ENCODE measurements around the gene LRGUK. TPM values are rescaled to one million over a fixed set of nuclear protein-coding genes. Genes with fewer than 3 reads are reported as not detected.
"Not testable (repeated sequence)": the region's sequence is repeated elsewhere in the genome, so short reads cannot be mapped to it uniquely, and the experiment has no call there.

Gene LRGUK
- total and polyA plus RNA-seq, 2 donors, result 0.06 to 2.5 TPM

DNA sequence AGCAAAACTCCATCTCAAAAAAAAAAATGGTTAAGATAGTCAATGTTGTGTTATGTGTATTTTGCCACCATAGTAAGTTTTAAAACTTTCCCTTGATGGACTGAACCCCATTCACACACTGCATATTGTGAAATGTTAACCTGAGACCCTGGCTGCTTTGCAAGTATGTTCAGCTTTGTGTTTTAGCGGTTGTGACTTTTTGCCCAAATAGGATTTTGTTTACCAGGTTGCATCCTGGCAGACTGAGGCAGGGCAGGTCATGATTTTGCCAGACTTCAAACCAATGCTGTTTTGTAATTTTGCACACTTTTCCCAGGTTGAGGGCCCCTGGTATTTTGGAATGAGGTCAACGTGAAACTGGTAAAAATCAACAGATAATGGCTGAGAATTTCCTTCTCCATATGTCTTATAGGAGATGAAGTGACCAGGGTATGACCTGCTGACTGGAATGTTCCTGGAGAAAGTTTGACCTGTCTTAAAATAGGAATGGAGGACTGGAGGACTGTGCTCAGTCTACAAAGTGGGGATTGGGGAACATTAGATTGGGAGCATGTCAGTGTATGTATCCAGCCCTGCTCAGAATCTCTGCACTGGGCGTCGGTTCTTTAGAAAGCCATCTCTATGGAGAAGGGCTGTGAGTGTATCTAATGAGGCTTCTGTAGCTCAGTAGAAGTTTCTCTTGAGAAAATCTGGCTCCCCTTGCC, 76.2 kb downstream of the LRGUK start:
- no peak overlapping the region for H3K27ac ChIP-seq (ENCODE audit: low read depth)
- 86% methylated on average over 4 of the region's 4 CpGs for WGBS
- H3K4me3 ChIP-seq (ENCODE audit: low read depth, low read length), result no peak overlapping the region
- H3K36me3 ChIP-seq (ENCODE audit: insufficient read depth), result no peaks in the 10 kb centered on the region
- no peak for DNase-seq (ENCODE audit: extremely low spot score)
- no peaks in the 10 kb centered on the region for H3K4me1 ChIP-seq (ENCODE audit: insufficient read depth)

DNA sequence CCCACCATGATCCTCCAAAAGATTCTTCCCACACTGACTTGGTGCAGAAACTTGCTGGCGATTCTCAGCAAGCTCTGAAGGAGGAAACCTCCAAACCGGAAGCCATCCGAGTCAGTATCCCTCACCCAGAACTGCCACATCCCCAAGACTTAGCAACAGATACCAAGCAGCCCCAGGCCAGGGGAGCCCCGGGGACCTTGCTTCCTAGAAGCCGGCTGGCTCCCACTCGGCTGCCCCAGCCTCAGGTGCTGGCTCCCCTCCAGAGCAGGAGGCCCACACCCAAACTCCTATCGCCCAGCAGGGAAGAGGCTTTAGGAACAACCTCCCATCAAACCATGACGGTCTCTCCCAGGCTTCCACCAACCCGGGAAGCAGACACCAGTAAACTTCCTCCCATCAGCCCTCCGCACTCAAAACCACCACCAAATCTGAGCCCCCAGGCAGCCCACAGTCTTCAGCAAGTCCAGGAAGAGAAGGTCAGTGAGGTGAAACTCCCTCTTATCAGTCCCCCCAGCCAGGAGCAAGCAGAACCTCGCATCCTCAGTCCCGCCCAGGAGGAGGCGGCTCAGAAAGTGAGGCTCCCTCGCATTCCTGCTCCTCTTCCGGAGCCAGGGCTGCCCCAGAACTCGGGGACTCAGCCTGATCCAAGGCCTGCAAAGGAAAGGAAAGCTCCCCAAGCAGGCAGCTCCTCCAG, 82.3 kb downstream of the LRGUK start:
- WGBS, result 85% methylated on average over 16 of the region's 16 CpGs

GRCh38 chr7:134210227-134210626, 83.1 kb downstream of the LRGUK start:
- no peaks in the 10 kb centered on the region for H3K36me3 ChIP-seq (ENCODE audit: insufficient read depth)
- 94% methylated on average over 8 of the region's 8 CpGs for WGBS
- DNase-seq (ENCODE audit: extremely low spot score), result no peak

More for the DNA sequence above, 82.3 kb downstream of the LRGUK start:
- no peaks in the 10 kb centered on the region for H3K4me1 ChIP-seq (ENCODE audit: insufficient read depth)
- no peak overlapping the region for H3K4me3 ChIP-seq (ENCODE audit: low read depth, low read length)
- no peak overlapping the region for H3K27ac ChIP-seq (ENCODE audit: low read depth)
- no peaks in the 10 kb centered on the region for H3K36me3 ChIP-seq (ENCODE audit: insufficient read depth)
- no peak for DNase-seq (ENCODE audit: extremely low spot score)

DNA sequence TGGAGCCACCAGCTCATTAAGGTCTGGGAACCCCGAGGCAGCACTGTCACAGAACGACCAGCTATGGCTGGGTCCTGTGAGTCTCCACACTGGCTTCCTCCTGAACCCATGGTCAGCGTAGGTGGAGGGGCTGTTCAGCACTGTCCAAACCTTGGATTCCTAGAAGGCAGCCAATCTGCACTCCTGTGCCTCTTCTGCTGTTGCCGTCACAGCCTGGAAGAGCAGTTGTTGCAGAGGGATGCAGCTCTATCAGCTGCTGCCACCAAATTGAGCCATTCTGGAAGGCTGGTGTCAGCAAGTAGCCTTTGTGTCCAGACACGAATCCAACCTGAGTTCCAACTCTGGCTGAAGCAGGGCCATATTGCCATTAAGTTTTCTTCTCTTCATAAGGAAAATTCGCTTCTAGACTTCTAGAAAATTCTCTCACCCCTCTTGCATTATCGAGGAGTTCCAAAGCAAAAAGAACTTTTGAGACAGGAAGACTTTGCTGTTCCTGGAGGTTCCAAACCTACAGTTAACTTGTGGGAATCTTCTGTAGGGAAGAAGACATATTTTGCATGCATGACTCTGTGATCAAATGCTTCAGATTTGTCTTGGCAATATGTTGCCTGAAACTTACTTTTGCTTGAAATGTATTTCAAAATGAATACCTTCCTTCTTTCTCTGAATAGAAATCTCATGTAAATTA, 84.0 kb downstream of the LRGUK start:
- 90% methylated on average over 7 of the region's 7 CpGs for WGBS
- Histone ChIP-seq H3K4me3 (ENCODE audit: low read depth, low read length) (no peak overlapping the region), H3K36me3 (ENCODE audit: insufficient read depth) (no peaks in the 10 kb centered on the region), H3K4me1 (ENCODE audit: insufficient read depth) (no peaks in the 10 kb centered on the region), H3K27ac (ENCODE audit: low read depth) (no peak overlapping the region)
- no peak for DNase-seq (ENCODE audit: extremely low spot score)

More at GRCh38 chr7:134210227-134210626, 83.1 kb downstream of the LRGUK start:
- Histone ChIP-seq H3K27ac (ENCODE audit: low read depth) (no peak overlapping the region), H3K4me3 (ENCODE audit: low read depth, low read length) (no peak overlapping the region), H3K4me1 (ENCODE audit: insufficient read depth) (no peaks in the 10 kb centered on the region)

DNA sequence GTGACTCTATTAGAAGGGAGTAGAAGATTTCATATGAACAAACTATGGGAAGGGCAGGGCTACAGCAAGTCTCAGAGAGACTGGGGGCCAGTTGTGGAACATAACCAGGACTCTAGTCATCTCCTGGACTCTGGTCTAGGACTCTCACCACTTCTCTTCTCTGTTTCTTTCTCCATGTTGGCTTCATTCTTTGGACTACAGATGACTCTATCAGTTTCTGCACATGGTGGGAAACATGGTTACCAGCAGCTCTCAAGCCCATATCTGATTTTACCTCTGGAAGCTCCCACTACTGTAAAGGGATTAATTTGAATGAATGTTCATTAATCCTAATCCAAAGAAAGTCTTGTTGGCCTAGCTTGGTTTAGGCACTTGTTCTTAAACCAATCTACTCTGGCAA, 84.7 kb downstream of the LRGUK start:
- H3K27ac ChIP-seq (ENCODE audit: low read depth), result no peak overlapping the region
- H3K36me3 ChIP-seq (ENCODE audit: insufficient read depth), result no peaks in the 10 kb centered on the region
- no peaks in the 10 kb centered on the region for H3K4me1 ChIP-seq (ENCODE audit: insufficient read depth)
- no peak for DNase-seq (ENCODE audit: extremely low spot score)
- no peak overlapping the region for H3K4me3 ChIP-seq (ENCODE audit: low read depth, low read length)

- WGBS, result 65% methylated on average over 13 of the region's 13 CpGs
- Histone ChIP-seq H3K36me3 (ENCODE audit: insufficient read depth) (no peaks in the 10 kb centered on the region), H3K4me3 (ENCODE audit: low read depth, low read length) (no peak overlapping the region), H3K4me1 (ENCODE audit: insufficient read depth) (no peaks in the 10 kb centered on the region), H3K27ac (ENCODE audit: low read depth) (no peak overlapping the region)
- DNase-seq (ENCODE audit: extremely low spot score), result no peak
Observed at GRCh38 chr7:134212576-134213546, 85.7 kb downstream of the LRGUK start.

DNA sequence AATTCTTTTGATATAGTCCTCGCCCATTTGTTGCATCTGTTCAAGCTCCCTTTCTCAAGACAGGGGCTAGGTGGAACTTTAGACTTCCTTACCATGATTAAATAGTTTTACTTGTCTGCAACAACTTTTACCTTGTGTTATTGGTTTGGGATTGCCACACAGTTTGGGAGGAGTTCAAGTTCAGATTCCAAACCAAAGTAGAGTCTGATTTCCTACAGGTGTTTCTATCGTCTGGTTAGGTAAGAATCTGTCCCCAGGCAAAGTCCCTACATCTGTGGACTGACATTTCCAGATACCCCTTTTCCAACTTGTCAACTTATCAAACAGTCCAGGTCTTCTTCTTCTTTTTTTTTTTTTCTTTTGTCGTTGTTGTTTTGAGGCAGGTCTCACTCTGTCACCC, 93.1 kb downstream of the LRGUK start:
- H3K4me1 ChIP-seq (ENCODE audit: insufficient read depth), result no peaks in the 10 kb centered on the region
- no peak for DNase-seq (ENCODE audit: extremely low spot score)
- 86% methylated on average over 3 of the region's 3 CpGs for WGBS

GRCh38 chr7:134231296-134231695, 104.2 kb downstream of the LRGUK start:
- not testable (repeated sequence) for H3K27ac ChIP-seq (ENCODE audit: low read depth); H3K4me3 ChIP-seq (ENCODE audit: low read depth, low read length); DNase-seq (ENCODE audit: extremely low spot score); H3K4me1 ChIP-seq (ENCODE audit: insufficient read depth); H3K36me3 ChIP-seq (ENCODE audit: insufficient read depth)
- 85% methylated on average over 7 of the region's 7 CpGs for WGBS

More for the DNA sequence above, 93.1 kb downstream of the LRGUK start:
- H3K36me3 ChIP-seq (ENCODE audit: insufficient read depth), result no peaks in the 10 kb centered on the region
- H3K4me3 ChIP-seq (ENCODE audit: low read depth, low read length), result no peak overlapping the region
- no peak overlapping the region for H3K27ac ChIP-seq (ENCODE audit: low read depth)

DNA sequence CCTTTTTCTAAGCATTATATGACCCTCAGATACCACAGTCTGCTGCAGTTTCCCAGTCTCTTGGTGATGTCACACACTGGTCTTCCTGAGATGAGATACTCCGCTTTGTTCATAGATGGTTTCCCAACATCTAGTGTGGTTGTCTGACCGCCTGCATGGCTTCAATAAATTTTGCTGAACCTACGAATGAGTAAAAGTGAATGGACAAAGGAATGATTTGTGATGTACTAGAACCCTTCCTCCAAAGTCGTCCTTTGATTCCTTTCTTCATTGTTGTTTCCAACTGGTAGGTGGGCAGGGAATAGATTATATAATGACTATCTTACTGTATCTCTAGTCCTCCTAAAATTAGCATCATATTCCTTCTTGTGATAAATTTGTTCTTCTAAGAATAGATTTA, 107.1 kb downstream of the LRGUK start:
- H3K4me1 ChIP-seq (ENCODE audit: insufficient read depth), result no peaks in the 10 kb centered on the region
- no peak overlapping the region for H3K27ac ChIP-seq (ENCODE audit: low read depth)
- no peaks in the 10 kb centered on the region for H3K36me3 ChIP-seq (ENCODE audit: insufficient read depth)
- H3K4me3 ChIP-seq (ENCODE audit: low read depth, low read length), result no peak overlapping the region
- 82% methylated on average over 4 of the region's 4 CpGs for WGBS
- DNase-seq (ENCODE audit: extremely low spot score), result no peak

GRCh38 chr7:134245253-134245652, 118.1 kb downstream of the LRGUK start:
- no peaks in the 10 kb centered on the region for H3K4me1 ChIP-seq (ENCODE audit: insufficient read depth)
- no peaks in the 10 kb centered on the region for H3K36me3 ChIP-seq (ENCODE audit: insufficient read depth)
- no peak overlapping the region for H3K4me3 ChIP-seq (ENCODE audit: low read depth, low read length)
- 92% methylated on average over 2 of the region's 2 CpGs for WGBS
- DNase-seq (ENCODE audit: extremely low spot score), result no peak
- H3K27ac ChIP-seq (ENCODE audit: low read depth), result no peak overlapping the region

DNA sequence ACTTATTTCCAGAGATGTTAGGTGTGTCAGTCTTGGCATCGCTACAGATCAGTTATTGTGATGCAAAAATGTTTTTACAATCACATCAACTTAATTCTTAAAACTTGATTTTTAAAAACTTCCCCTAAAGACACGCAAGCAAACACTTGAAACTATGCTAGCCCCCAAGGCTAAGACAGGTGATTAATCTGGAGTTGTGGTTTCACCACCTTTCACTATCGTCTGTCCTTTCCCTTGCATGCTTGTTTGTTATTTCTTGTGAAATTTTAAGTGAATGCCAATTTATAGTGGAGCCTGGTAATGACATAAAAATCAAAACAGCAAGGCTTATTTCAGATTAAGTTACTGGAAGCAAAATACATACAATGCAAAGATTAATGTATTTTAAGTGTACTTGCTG, 119.2 kb downstream of the LRGUK start:
- 61% methylated on average over 3 of the region's 3 CpGs for WGBS
- Histone ChIP-seq H3K27ac (ENCODE audit: low read depth) (no peak overlapping the region), H3K36me3 (ENCODE audit: insufficient read depth) (no peaks in the 10 kb centered on the region), H3K4me1 (ENCODE audit: insufficient read depth) (no peaks in the 10 kb centered on the region), H3K4me3 (ENCODE audit: low read depth, low read length) (no peak overlapping the region)
- DNase-seq (ENCODE audit: extremely low spot score), result no peak

DNA sequence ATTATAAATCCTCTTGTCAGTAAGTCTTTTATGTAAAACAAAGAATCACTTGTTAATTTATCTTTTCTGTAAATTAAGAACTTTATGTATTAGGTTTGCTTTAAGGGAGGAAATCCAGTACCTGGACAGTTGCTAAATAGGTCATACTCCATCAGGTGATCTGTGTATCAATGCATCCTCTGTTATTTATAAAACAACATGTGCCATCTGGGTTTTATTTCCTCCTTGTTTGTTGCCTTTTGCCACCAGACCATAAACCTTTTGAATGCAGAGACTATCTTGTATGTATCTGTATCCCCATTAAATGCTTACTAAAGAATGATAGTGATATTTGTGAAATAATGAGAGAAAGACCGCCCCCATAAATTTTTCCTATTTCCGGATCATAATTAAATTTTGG, 119.6 kb downstream of the LRGUK start:
- Histone ChIP-seq H3K27ac (ENCODE audit: low read depth) (no peak overlapping the region), H3K4me1 (ENCODE audit: insufficient read depth) (no peaks in the 10 kb centered on the region), H3K36me3 (ENCODE audit: insufficient read depth) (no peaks in the 10 kb centered on the region), H3K4me3 (ENCODE audit: low read depth, low read length) (no peak overlapping the region)
- DNase-seq (ENCODE audit: extremely low spot score), result no peak
- WGBS, result 80% methylated on average over 2 of the region's 2 CpGs

DNA sequence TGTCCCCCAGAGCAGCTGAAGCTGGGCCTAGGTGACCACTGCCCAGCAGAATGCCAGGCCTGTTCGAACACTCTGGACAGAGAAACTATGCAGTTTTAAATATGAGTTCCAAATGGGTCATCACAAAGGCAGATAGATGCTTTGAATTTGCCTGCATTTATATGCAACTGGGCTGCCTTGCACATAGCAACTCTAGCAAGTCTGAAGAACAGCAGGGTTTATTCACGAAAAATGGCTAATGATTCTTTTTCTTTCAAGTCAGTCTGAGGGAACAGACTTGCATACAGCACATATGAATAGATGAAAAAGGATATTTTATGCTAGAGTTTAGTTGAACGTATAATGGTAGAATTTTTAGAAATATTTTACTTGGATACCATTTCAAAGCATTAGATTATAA, 121.1 kb downstream of the LRGUK start:
- Histone ChIP-seq H3K36me3 (ENCODE audit: insufficient read depth) (no peaks in the 10 kb centered on the region), H3K4me1 (ENCODE audit: insufficient read depth) (no peaks in the 10 kb centered on the region), H3K27ac (ENCODE audit: low read depth) (no peak overlapping the region), H3K4me3 (ENCODE audit: low read depth, low read length) (no peak overlapping the region)
- 77% methylated on average over 3 of the region's 3 CpGs for WGBS
- no peak for DNase-seq (ENCODE audit: extremely low spot score)
